Astrocyte of the spinal cord (primary cell): Measurements from ENCODE around the gene AJAP1.

ENCODE experiments used
- DNase-seq: peaks from one replicate; pipeline ENCODE4 v3.0.0; 2011; ENCODE audit warnings: low read depth, low spot score
- H3K4me3 ChIP-seq: 2 replicates; pipeline ENCODE4 v1.5.1; 2011; ENCODE audit warnings: low read depth, mild to moderate bottlenecking, low read length, moderate library complexity
- in situ Hi-C: cut with HindIII; loops from 2 replicates; pipeline ENCODE4 v1.10.0; 2017; ENCODE audit warnings: low sequenced_read_pairs
- TF ChIP-seq, protein P1 (sequence below): IDR thresholded peaks from 2 replicates; pipeline ENCODE4 v1.5.1; 2012; ENCODE audit warnings: low read depth, mild to moderate bottlenecking, low read length, inconsistent platforms

AJAP1 gene

DNA sequence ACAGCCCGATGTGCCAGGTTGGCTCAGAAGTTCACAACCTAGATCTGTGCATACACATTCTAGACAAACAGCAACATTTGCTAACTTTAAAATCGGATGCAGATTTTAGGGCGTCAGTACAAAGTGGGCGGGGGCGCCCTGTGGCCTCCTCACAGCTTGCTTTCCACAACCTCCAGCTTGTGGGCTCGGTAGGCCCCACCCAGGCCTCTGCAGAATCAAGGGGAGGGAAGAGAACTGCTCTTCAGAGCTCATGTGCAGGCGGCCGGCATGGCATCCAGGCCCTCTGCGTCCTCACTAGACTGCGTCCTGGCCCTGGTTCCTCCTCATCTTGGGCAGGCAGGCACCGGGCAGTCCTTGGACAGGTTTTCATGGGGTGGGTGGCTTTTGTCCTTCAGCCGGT, 59.3 kb downstream of the AJAP1 start:
- TF ChIP-seq, protein P1, sequence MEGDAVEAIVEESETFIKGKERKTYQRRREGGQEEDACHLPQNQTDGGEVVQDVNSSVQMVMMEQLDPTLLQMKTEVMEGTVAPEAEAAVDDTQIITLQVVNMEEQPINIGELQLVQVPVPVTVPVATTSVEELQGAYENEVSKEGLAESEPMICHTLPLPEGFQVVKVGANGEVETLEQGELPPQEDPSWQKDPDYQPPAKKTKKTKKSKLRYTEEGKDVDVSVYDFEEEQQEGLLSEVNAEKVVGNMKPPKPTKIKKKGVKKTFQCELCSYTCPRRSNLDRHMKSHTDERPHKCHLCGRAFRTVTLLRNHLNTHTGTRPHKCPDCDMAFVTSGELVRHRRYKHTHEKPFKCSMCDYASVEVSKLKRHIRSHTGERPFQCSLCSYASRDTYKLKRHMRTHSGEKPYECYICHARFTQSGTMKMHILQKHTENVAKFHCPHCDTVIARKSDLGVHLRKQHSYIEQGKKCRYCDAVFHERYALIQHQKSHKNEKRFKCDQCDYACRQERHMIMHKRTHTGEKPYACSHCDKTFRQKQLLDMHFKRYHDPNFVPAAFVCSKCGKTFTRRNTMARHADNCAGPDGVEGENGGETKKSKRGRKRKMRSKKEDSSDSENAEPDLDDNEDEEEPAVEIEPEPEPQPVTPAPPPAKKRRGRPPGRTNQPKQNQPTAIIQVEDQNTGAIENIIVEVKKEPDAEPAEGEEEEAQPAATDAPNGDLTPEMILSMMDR: no peak
- DNase-seq: no peak
- in situ Hi-C loops: no loop called here
- no peak overlapping the region for H3K4me3 ChIP-seq

DNA sequence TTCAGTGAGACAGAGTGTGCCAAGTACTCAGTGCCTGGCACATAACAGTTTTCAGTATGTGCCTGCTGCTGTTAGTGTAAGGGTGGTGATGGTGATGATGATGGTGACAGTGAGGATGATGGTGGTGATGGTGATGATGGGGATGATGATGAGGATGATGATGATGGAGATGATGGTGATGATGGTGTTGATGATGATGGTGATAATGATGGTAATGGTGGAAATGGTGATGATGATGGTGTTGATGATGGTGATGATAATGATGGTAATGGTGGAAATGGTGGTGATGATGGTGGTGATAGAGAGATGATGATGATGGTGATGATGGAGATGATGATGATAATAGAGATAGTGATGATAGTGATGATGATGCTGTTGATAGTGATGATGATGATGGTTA, 62.0 kb downstream of the AJAP1 start:
- DNase-seq: no peak
- H3K4me3 ChIP-seq: no peak overlapping the region
- in situ Hi-C loops: no loop called here
- TF ChIP-seq, protein P1: no peak

DNA sequence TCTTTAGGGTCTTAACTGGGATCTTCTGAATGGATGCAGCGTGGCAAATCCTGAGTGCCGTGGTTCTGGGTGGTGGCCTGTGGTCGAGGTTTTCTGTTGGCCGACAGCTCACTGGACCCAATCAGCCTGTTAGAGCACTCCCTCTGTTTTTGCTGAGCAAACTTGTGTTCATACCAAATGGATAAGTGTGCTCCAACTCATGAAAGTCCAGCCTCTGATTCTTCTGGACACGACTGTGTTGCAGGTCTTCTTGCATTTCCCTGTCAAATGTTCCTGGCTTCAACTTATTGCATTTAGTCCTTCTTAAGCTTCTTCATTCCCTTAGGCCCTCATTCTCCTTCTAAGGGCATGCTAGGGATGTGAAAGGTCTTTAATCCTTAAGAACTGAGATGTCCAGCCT, 63.7 kb downstream of the AJAP1 start:
- H3K4me3 ChIP-seq: no peak overlapping the region
- no peak for DNase-seq
- TF ChIP-seq, protein P1: no peak
- in situ Hi-C loops: no loop called here

DNA sequence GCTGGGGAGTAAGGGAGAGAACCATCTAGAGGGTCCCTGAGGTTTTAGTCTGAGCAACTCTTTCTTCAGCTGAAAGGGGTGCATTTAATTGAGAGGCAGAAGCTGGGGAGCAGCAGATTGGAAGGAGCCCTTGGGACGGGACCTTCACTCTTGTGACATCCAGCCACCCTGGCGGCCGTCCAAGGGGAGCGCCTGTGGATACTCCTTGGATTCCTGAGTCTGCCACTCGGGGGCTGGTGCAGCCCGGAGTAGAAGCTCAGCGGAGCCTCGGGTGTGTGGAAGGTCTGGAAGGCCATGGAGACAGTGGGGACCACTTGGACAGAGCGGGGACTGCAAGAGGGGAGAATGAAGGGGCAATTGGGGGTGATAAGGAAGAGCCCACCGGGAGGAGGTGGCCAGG, 68.7 kb downstream of the AJAP1 start:
- in situ Hi-C loops: no loop called here

GRCh38 chr1:4724001-4724400, 69.6 kb downstream of the AJAP1 start:
- in situ Hi-C loops: no loop called here
- H3K4me3 ChIP-seq: no peak overlapping the region
- no peak for DNase-seq
- TF ChIP-seq, protein P1: no peak

More for the DNA sequence above, 68.7 kb downstream of the AJAP1 start:
- DNase-seq: no peak
- TF ChIP-seq, protein P1: no peak
- no peak overlapping the region for H3K4me3 ChIP-seq

GRCh38 chr1:4724695-4725250, 70.4 kb downstream of the AJAP1 start:
- in situ Hi-C loops: no loop called here
- no peak for DNase-seq
- H3K4me3 ChIP-seq: no peak overlapping the region
- TF ChIP-seq, protein P1: no peak

GRCh38 chr1:4725416-4725815, 71.0 kb downstream of the AJAP1 start:
- H3K4me3 ChIP-seq: no peak overlapping the region
- TF ChIP-seq, protein P1: no peak
- in situ Hi-C loops: no loop called here
- DNase-seq: no peak
